GM19238 (cell line): Measurements from ENCODE around the gene VAMP4.
A peak's percentile ranks its signal among the peaks of the same experiment; 100 is the strongest.
"Not testable (repeated sequence)": the region's sequence is repeated elsewhere in the genome, so short reads cannot be mapped to it uniquely, and the experiment has no call there.

Experiments used
- DNase-seq: peaks from one replicate; pipeline ENCODE4 v3.0.0; 2011; ENCODE audit warnings: low spot score; ENCODE audit not compliant: insufficient read length

Gene VAMP4

GRCh38 chr1:171753182-171753581 lies 11.3 kb upstream of the VAMP4 start:
- DNase-seq, result no peak

- DNase-seq, result no peak
Observed at GRCh38 chr1:171751221-171751620, 9.4 kb upstream of the VAMP4 start.

GRCh38 chr1:171748651-171749050 lies 6.8 kb upstream of the VAMP4 start:
- no peak for DNase-seq

- DNase-seq, result no peak
Observed at GRCh38 chr1:171744986-171745385, 3.1 kb upstream of the VAMP4 start.

- no peak for DNase-seq
Observed at GRCh38 chr1:171743081-171743870, 1.4 kb upstream of the VAMP4 start.

DNA sequence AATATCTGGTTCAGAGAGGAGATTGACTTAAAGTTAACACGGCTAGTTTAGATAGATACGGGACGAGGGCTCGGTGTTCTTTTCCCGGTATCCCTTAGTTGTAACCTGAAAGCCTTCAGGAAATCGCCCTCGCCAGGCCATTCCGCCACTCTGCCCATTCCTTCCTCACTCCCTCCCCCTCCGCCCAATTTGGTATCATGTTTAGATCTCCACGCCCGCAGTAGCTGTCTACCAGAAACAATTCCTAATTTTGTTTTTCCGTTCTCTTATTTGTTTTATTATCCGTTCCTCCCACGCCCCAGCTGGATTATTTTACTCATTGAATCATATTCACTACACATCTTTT lies 685 bp upstream of the VAMP4 start:
- no peak for DNase-seq

- DNase-seq, result peak; percentile 27
Observed at GRCh38 chr1:171740987-171741871, 636 bp downstream of the VAMP4 start.

DNA sequence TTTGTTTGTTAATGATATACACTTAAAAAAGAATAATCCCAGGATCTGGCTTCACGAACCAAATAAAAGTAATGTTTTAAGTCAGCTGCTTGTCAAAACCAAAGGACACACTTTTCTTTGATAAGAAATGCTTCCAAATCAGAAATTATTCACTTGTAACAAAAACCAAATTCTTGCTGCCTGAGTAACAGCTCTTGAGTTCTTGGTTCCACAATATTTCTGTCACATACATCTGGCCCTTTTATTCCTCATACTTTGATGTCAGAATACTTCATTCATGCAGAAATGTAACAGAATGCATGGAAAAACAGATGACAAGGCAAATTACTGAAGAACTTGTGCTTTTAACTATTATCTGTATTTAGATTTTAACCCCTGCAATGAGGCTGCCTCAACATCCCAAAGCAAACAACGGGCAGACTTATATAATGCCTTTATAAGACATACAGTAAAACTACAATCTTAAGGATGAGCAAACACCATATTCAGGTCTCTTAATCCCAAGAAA lies 1.5 kb downstream of the VAMP4 start:
- no peak for DNase-seq

GRCh38 chr1:171739656-171740055 lies 2.2 kb downstream of the VAMP4 start:
- no peak for DNase-seq

DNA sequence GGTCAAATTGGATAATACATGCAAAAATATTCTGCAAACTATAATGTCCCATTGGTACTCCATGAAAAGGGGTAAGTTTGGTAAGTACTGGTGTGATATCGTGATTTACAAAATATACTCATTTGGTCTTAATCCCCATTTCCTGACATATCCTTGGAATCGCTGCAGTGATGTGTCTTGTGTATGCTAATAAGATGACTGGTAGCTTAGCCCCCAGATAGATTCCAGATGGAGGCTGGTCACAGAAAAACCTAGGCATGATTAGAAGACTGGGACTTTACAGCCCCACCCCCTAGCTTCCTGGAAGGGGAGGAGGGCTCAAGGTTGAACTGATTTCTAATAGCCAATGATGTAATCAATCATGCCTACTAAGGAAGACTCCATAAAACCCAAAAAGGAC lies 3.0 kb downstream of the VAMP4 start:
- no peak for DNase-seq

- DNase-seq, result no peak
Observed at GRCh38 chr1:171736196-171736595, 5.7 kb downstream of the VAMP4 start.

- DNase-seq, result no peak
Observed at GRCh38 chr1:171730052-171730451, 11.8 kb downstream of the VAMP4 start.

- no peak for DNase-seq
Observed at GRCh38 chr1:171727778-171728177, 14.1 kb downstream of the VAMP4 start.

DNA sequence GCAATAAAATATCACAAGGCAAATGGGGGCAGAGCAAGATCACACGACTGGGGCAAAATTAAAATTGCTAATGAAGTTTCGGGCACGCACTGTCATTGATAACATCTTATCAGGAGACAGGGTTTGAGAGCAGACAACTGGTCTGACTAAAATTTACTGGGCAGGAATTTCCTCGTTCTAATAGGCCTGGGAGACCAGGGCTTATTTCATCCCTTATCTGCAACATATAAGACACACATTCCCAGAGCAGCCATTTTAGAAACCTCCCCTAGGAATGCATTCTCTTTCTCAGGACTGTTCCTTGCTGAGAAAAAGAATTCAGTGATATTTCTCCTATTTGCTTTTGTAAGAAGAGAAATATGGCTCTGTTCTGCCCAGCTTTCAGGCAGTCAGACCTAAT lies 18.7 kb downstream of the VAMP4 start:
- not testable (repeated sequence) for DNase-seq

DNA sequence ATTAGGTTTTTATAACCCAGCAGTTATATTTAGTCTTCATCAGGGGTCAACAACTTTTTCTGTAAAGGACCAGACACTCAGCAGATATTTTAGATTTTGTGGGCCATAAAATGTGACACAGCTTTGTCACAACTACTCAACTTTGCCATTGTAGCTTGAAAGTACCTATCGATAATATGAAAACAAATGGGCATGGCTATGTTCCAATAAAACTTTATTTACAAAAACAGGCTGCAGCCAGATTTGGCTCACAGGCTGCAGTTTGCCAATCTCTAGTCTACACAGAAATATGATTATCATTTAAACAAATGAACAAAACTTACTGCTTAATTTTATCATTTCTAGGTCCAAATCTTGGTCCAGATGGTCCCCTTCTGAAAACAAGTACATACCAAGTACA lies 23.0 kb downstream of the VAMP4 start:
- no peak for DNase-seq

GRCh38 chr1:171718216-171718615 lies 23.6 kb downstream of the VAMP4 start:
- DNase-seq, result no peak

- no peak for DNase-seq
Observed at GRCh38 chr1:171717062-171717718, 24.7 kb downstream of the VAMP4 start.

DNA sequence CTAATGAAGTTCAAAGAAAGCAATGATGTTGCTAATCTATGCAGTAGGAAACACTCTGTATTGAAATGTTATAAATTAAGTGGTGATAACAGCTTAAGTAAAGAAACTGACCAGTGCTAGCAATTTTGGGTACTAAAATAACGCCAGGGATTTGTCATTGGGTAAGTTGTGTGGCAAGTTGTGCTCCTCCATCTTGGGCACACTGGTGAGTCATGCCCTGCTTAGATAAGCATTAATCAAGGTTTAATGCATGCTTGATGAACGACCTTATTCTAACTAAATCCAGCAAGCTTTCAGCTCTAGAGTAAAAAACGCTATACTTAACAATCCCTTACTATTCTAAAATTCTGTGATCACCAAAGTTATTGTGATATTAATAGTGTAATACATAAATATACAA lies 25.2 kb downstream of the VAMP4 start:
- no peak for DNase-seq

DNA sequence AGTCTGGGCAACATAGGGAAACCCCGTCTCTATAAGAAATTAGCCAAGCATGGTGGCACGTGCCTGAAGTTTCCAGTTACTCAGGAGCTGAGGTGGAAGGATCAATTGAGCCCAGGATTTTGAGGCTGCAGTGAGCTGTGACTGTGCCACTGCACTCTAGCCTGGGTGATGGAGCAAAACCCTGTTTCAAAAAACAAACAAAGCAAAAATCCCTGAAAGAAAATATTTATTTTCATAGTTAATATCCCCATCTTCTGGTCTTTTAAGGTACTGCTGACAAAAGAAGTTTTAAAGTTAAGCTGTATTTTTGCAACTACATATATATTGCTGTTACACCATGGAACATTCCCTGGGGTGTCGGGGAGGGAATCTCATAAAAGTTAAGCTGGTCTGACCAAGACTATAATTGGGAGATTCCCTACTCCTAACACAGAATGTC lies 26.0 kb downstream of the VAMP4 start:
- no peak for DNase-seq

DNA sequence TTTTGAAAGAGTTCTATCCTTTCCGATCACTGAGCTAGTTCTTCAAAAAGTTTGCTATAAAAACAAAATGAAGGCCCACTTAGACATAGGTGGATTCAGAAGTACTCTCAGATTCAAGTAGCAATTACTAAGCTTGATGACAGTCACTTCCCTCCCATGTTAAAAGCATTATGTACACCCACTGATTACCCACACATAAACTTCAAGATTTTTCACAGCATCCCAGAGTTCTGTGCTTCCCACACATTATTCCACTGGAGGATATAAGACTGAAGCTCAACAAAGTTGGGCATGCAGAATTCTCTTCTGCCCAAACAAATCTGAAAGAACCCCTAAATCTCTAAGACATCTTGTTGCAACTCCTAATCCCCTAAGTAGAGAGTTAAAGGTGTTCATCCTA lies 29.5 kb downstream of the VAMP4 start:
- no peak for DNase-seq

GRCh38 chr1:171711643-171712042 lies 30.2 kb downstream of the VAMP4 start:
- no peak for DNase-seq

DNA sequence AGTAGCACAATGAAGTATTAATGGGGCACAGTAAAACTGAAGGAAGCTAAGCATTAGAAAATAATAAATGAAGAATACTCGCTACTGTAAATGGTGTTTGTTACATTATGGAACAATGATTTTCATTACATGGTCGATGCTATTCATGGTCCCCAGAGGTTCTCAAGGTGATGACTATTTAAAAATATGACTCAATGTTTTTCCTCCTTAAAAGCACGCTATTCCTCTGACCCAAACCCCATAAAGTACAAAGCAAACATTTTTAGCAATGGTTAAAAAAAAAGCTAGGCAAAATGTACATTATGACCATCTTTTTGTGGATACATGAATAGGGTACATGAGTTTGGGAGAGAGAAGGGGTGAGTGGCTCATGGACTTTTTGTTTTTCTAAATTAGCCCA lies 34.3 kb downstream of the VAMP4 start:
- no peak for DNase-seq
